Measurements from ENCODE around the gene IQGAP3. TPM values are rescaled to one million over a fixed set of nuclear protein-coding genes. Genes with fewer than 3 reads are reported as not detected.
"Not testable (repeated sequence)": the region's sequence is repeated elsewhere in the genome, so short reads cannot be mapped to it uniquely, and the experiment has no call there.

IQGAP3 gene
- total RNA-seq, 1 donor from 2014 or later: 65.0 TPM

GRCh38 chr1:156592910-156593660, 20.7 kb upstream of the IQGAP3 start:
- no peak for TF ChIP-seq CTCF (conservative IDR thresholded peaks at IDR 0.05; ENCODE audit: low read depth, low read length)
- no peak overlapping the region for H3K4me3 ChIP-seq (ENCODE audit: low read depth, low read length)

GRCh38 chr1:156592158-156592909, 20.0 kb upstream of the IQGAP3 start:
- H3K4me3 ChIP-seq (ENCODE audit: low read depth, low read length): peak overlapping the region; percentile 80
- DNase-seq (ENCODE audit: low read depth): no peak
- no peak for TF ChIP-seq CTCF (conservative IDR thresholded peaks at IDR 0.05; ENCODE audit: low read depth, low read length)

More at GRCh38 chr1:156592910-156593660, 20.7 kb upstream of the IQGAP3 start:
- no peak for DNase-seq (ENCODE audit: low read depth)

GRCh38 chr1:156591432-156592157, 19.2 kb upstream of the IQGAP3 start, which contains the start of gene NAXE:
TSS of gene NAXE (plus strand) at chr1:156591776. CDS start at chr1:156591805, 29 bp downstream.
- DNase-seq (ENCODE audit: low read depth): no peak
- TF ChIP-seq CTCF (conservative IDR thresholded peaks at IDR 0.05; ENCODE audit: low read depth, low read length): no peak
- peak within 1 kb of the TSS; percentile 80 for H3K4me3 ChIP-seq (ENCODE audit: low read depth, low read length)

GRCh38 chr1:156591181-156591431, 18.7 kb upstream of the IQGAP3 start:
- peak overlapping the region; percentile 80 for H3K4me3 ChIP-seq (ENCODE audit: low read depth, low read length)
- DNase-seq (ENCODE audit: low read depth): no peak
- no peak for TF ChIP-seq CTCF (conservative IDR thresholded peaks at IDR 0.05; ENCODE audit: low read depth, low read length)

- peak overlapping the region; percentile 80 for H3K4me3 ChIP-seq (ENCODE audit: low read depth, low read length)
- no peak for DNase-seq (ENCODE audit: low read depth)
- TF ChIP-seq CTCF (conservative IDR thresholded peaks at IDR 0.05; ENCODE audit: low read depth, low read length): no peak
Observed at GRCh38 chr1:156590326-156591180, 18.2 kb upstream of the IQGAP3 start.

GRCh38 chr1:156589546-156589945, 17.2 kb upstream of the IQGAP3 start:
- no peak overlapping the region for H3K4me3 ChIP-seq (ENCODE audit: low read depth, low read length)
- TF ChIP-seq CTCF (conservative IDR thresholded peaks at IDR 0.05; ENCODE audit: low read depth, low read length): no peak
- no peak for DNase-seq (ENCODE audit: low read depth)

GRCh38 chr1:156587927-156588326, 15.6 kb upstream of the IQGAP3 start:
- DNase-seq (ENCODE audit: low read depth); H3K4me3 ChIP-seq (ENCODE audit: low read depth, low read length): not testable (repeated sequence)
